ENCODE results near the gene SV2B. TPM values are rescaled to one million over a fixed set of nuclear protein-coding genes. Genes with fewer than 3 reads are reported as not detected.
A peak's percentile ranks its signal among the peaks of the same experiment; 100 is the strongest.

The SV2B gene
- polyA plus RNA-seq, 1 donor (not counting 4 experiments of a cell fraction or from before 2014, with no cell fraction given), result 0.04 TPM

- H3K9me3 ChIP-seq (ENCODE audit: control insufficient read depth, low read depth, low read length), result no peaks in the 10 kb centered on the region
- no peak overlapping the region for H3K4me2 ChIP-seq (ENCODE audit: control insufficient read depth, extremely low read depth, insufficient read depth, low read depth, low read length)
- H3K27ac ChIP-seq (ENCODE audit: control insufficient read depth, insufficient read depth, low read length), result no peak overlapping the region
- no peaks in the 10 kb centered on the region for H3K9me1 ChIP-seq (ENCODE audit: control insufficient read depth, extremely low read depth, insufficient read depth, low read length)
- peaks cover 10% of the 10 kb centered on the region for H3K4me1 ChIP-seq (ENCODE audit: control insufficient read depth, extremely low read depth, insufficient read depth, low read length)
- dilution Hi-C loops (cut with MboI; ENCODE audit: extremely low pct_ligation_motif_present, low sequenced_read_pairs), result no loop called here
- H3K27me3 ChIP-seq (ENCODE audit: control insufficient read depth, extremely low read depth, insufficient read depth, low read length), result peaks cover 50% of the 10 kb centered on the region
- H3K9ac ChIP-seq (ENCODE audit: control insufficient read depth, extremely low read depth, insufficient read depth, low read length), result no peak overlapping the region
- H3K79me2 ChIP-seq (ENCODE audit: control insufficient read depth, insufficient read depth, low read length), result no peaks in the 10 kb centered on the region
- H4K20me1 ChIP-seq (ENCODE audit: control insufficient read depth, extremely low read depth, insufficient read depth, low read length), result no peaks in the 10 kb centered on the region
- H3K36me3 ChIP-seq (ENCODE audit: control insufficient read depth in 2 of 2, extremely low read depth in 1 of 2, insufficient read depth in 2 of 2, low read length in 2 of 2), result no peaks in the 10 kb centered on the region
- FAIRE-seq, result no peak
- no peak for DNase-seq (ENCODE audit: low read depth, low spot score)
- H3K4me3 ChIP-seq (ENCODE audit: control insufficient read depth in 2 of 3, extremely low read depth in 1 of 3, insufficient read depth in 2 of 3, low read depth in 1 of 3, low read length in 3 of 3), result no peak overlapping the region
- no peak overlapping the region for H2AFZ ChIP-seq (ENCODE audit: control insufficient read depth, low read length)
- no peak for TF ChIP-seq CTCF (optimal IDR thresholded peaks at IDR 0.05 in 1 of 3, IDR thresholded peaks at IDR 0.05 in 1 of 3, conservative IDR thresholded peaks at IDR 0.05 in 1 of 3; ENCODE audit: extremely low read depth in 1 of 3, insufficient read depth in 2 of 3, low read length in 3 of 3)
- TF ChIP-seq EZH2 (IDR thresholded peaks at IDR 0.05; ENCODE audit: low read length), result no peak
Observed at GRCh38 chr15:91098451-91098850, 1.6 kb upstream of the SV2B start.

GRCh38 chr15:91099616-91099994, 452 bp upstream of the SV2B start:
- Histone ChIP-seq H2AFZ (ENCODE audit: control insufficient read depth, low read length) (peak overlapping the region; percentile 15), H3K9me1 (ENCODE audit: control insufficient read depth, extremely low read depth, insufficient read depth, low read length) (no peaks in the 10 kb centered on the region), H3K27me3 (ENCODE audit: control insufficient read depth, extremely low read depth, insufficient read depth, low read length) (peaks cover 50% of the 10 kb centered on the region), H3K4me2 (ENCODE audit: control insufficient read depth, extremely low read depth, insufficient read depth, low read depth, low read length) (peak overlapping the region; percentile 93), H3K4me1 (ENCODE audit: control insufficient read depth, extremely low read depth, insufficient read depth, low read length) (peaks cover 10% of the 10 kb centered on the region), H4K20me1 (ENCODE audit: control insufficient read depth, extremely low read depth, insufficient read depth, low read length) (no peaks in the 10 kb centered on the region), H3K79me2 (ENCODE audit: control insufficient read depth, insufficient read depth, low read length) (no peaks in the 10 kb centered on the region), H3K4me3 (ENCODE audit: control insufficient read depth in 2 of 3, extremely low read depth in 1 of 3, insufficient read depth in 2 of 3, low read depth in 1 of 3, low read length in 3 of 3) (peak overlapping the region; percentile 26 to 56 (median 41)), H3K9me3 (ENCODE audit: control insufficient read depth, low read depth, low read length) (no peaks in the 10 kb centered on the region), H3K36me3 (ENCODE audit: control insufficient read depth in 2 of 2, extremely low read depth in 1 of 2, insufficient read depth in 2 of 2, low read length in 2 of 2) (no peaks in the 10 kb centered on the region), H3K27ac (ENCODE audit: control insufficient read depth, insufficient read depth, low read length) (no peak overlapping the region), H3K9ac (ENCODE audit: control insufficient read depth, extremely low read depth, insufficient read depth, low read length) (no peak overlapping the region)
- FAIRE-seq (no peak), DNase-seq (ENCODE audit: low read depth, low spot score) (no peak)
- no peak for TF ChIP-seq EZH2 (IDR thresholded peaks at IDR 0.05; ENCODE audit: low read length)
- peak in 1 of 3 experiments; percentile 43 for TF ChIP-seq CTCF (optimal IDR thresholded peaks at IDR 0.05 in 1 of 3, IDR thresholded peaks at IDR 0.05 in 1 of 3, conservative IDR thresholded peaks at IDR 0.05 in 1 of 3; ENCODE audit: extremely low read depth in 1 of 3, insufficient read depth in 2 of 3, low read length in 3 of 3)
- dilution Hi-C loops (cut with MboI; ENCODE audit: extremely low pct_ligation_motif_present, low sequenced_read_pairs), result no loop called here
